ENCODE results near the gene APEX1.

APEX1 gene

DNA sequence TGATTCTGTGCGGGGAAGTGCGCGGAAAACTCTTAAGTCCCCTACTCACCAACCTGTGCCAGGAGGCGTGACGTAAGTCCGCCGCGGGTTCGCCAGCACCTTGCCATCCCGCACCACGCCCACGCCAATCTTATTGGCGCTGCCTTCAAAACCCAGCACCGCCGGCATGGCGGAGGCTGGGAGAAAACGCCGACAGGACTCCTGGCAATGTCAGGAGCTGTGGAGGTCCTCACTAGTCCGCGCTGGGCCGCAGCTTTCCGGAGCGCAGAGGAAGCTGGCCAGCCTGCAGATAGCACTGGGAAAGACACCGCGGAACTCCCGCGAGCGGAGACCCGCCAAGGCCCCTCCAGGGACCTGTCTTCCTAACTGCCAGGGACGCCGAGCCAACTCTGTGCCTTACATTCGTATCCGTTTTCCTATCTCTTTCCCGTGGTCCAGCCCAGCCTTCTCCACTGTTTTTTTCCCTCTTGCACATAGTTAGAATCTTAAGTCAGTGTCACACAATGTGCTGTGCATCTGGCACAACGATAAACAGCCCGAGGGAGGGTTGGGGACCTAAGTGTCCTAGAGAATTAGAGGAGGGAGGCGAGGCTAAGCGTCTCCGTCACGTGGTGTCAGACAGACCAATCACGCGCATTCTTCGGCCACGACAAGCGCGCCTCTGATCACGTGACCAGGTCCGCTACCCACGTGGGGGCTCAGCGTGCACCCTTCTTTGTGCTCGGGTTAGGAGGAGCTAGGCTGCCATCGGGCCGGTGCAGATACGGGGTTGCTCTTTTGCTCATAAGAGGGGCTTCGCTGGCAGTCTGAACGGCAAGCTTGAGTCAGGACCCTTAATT is at the start of gene APEX1, which contains the start of gene OSGEP:
TSS of gene APEX1 (plus strand) at position 711 of the 839 bp plus-strand sequence. CDS start 420 bp downstream, outside the sequence.
TSS of gene OSGEP (minus strand) at position 297 of the 839 bp plus-strand sequence. CDS start at position 168, 129 bp downstream.
- peak; percentile 99 for DNase-seq
- peak within 1 kb of the TSS; percentile 84 for H3K9ac ChIP-seq (ENCODE audit: low read depth, low read length)
- peaks cover 52% of the 10 kb centered on the region for H3K4me1 ChIP-seq (ENCODE audit: insufficient read depth, low read length)
- H4K20me1 ChIP-seq (ENCODE audit: insufficient read depth, low read length) = peaks cover 14% of the 10 kb centered on the region; the same call in 1 of the 2 replicates
- peak within 1 kb of the TSS; percentile 67 to 86 for H3K4me3 ChIP-seq (ENCODE audit: low read depth in 1 of 2, low read length in 2 of 2)
- peak; percentile 84 for ATAC-seq (ENCODE audit: insufficient read depth, low read depth)
- H3K27ac ChIP-seq (ENCODE audit: low read length) = peak within 1 kb of the TSS; percentile 99
- H2AFZ ChIP-seq (ENCODE audit: low read depth, low read length) = peak within 1 kb of the TSS; percentile 95
- TF ChIP-seq, protein P1, sequence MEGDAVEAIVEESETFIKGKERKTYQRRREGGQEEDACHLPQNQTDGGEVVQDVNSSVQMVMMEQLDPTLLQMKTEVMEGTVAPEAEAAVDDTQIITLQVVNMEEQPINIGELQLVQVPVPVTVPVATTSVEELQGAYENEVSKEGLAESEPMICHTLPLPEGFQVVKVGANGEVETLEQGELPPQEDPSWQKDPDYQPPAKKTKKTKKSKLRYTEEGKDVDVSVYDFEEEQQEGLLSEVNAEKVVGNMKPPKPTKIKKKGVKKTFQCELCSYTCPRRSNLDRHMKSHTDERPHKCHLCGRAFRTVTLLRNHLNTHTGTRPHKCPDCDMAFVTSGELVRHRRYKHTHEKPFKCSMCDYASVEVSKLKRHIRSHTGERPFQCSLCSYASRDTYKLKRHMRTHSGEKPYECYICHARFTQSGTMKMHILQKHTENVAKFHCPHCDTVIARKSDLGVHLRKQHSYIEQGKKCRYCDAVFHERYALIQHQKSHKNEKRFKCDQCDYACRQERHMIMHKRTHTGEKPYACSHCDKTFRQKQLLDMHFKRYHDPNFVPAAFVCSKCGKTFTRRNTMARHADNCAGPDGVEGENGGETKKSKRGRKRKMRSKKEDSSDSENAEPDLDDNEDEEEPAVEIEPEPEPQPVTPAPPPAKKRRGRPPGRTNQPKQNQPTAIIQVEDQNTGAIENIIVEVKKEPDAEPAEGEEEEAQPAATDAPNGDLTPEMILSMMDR (IDR thresholded peaks at IDR 0.05; ENCODE audit: borderline replicate concordance, extremely low read depth, low read length, poor library complexity, severe bottlenecking) = no peak
- TF ChIP-seq EZH2 (IDR thresholded peaks at IDR 0.05; ENCODE audit: borderline replicate concordance, low read depth, low read length, severe bottlenecking) = no peak
- H3K4me2 ChIP-seq (ENCODE audit: insufficient read depth, low read length) = peak within 1 kb of the TSS; percentile 88
- peaks cover 73% of the 10 kb centered on the region for H3K79me2 ChIP-seq (ENCODE audit: insufficient read depth, low read length)
- H3K27me3 ChIP-seq (ENCODE audit: insufficient read depth, low read length, poor library complexity) = no peaks in the 10 kb centered on the region
- peaks cover 71% of the 10 kb centered on the region for H3K36me3 ChIP-seq (ENCODE audit: insufficient read depth, low read length)
- no peaks in the 10 kb centered on the region for H3K9me3 ChIP-seq (ENCODE audit: insufficient read depth, low read length, severe bottlenecking)

DNA sequence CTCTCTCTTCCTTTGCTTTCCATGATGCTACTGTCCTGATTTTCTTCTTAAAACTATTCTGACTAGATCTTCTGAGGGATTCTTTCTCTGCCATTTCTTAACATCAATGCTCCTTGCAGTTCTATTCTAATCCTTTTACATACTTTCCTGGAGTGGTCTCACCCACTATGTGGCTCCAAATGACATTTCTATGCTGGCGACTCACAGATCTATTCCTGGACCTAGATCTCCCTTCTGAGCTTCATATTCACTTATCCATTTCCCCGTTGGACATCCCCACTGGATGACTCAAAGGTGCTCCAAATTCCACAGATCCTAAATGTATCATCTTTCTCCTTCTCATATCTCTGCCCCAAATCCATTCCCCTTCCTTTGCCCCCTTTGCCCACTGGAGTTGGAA is 45.8 kb upstream of the APEX1 start:
- Histone ChIP-seq H3K4me3 (ENCODE audit: low read depth in 1 of 2, low read length in 2 of 2) (no peak overlapping the region), H3K9ac (ENCODE audit: low read depth, low read length) (no peak overlapping the region), H3K4me2 (ENCODE audit: insufficient read depth, low read length) (no peak overlapping the region), H4K20me1 (ENCODE audit: insufficient read depth, low read length) (no peaks in the 10 kb centered on the region), H3K9me3 (ENCODE audit: insufficient read depth, low read length, severe bottlenecking) (no peaks in the 10 kb centered on the region), H3K27me3 (ENCODE audit: insufficient read depth, low read length, poor library complexity) (no peaks in the 10 kb centered on the region), H3K27ac (ENCODE audit: low read length) (no peak overlapping the region), H3K36me3 (ENCODE audit: insufficient read depth, low read length) (peaks cover 40% of the 10 kb centered on the region), H2AFZ (ENCODE audit: low read depth, low read length) (no peak overlapping the region), H3K4me1 (ENCODE audit: insufficient read depth, low read length) (peaks cover 25% of the 10 kb centered on the region), H3K79me2 (ENCODE audit: insufficient read depth, low read length) (peaks cover 10% of the 10 kb centered on the region)
- TF ChIP-seq EZH2 (IDR thresholded peaks at IDR 0.05; ENCODE audit: borderline replicate concordance, low read depth, low read length, severe bottlenecking) = no peak
- TF ChIP-seq, protein P1 (IDR thresholded peaks at IDR 0.05; ENCODE audit: borderline replicate concordance, extremely low read depth, low read length, poor library complexity, severe bottlenecking) = no peak
- no peak for ATAC-seq (ENCODE audit: insufficient read depth, low read depth)
- no peak for DNase-seq

- H4K20me1 ChIP-seq (ENCODE audit: insufficient read depth, low read length) = no peaks in the 10 kb centered on the region
- H3K4me1 ChIP-seq (ENCODE audit: insufficient read depth, low read length) = peaks cover 38% of the 10 kb centered on the region
- H2AFZ ChIP-seq (ENCODE audit: low read depth, low read length) = peak overlapping the region; percentile 97
- peaks cover 10% of the 10 kb centered on the region for H3K79me2 ChIP-seq (ENCODE audit: insufficient read depth, low read length)
- no peak for DNase-seq
- peak overlapping the region; percentile 29; the same call in 1 of the 2 replicates for H3K27ac ChIP-seq (ENCODE audit: low read length)
- H3K4me2 ChIP-seq (ENCODE audit: insufficient read depth, low read length) = peak overlapping the region; percentile 84
- H3K9me3 ChIP-seq (ENCODE audit: insufficient read depth, low read length, severe bottlenecking) = no peaks in the 10 kb centered on the region
- H3K27me3 ChIP-seq (ENCODE audit: insufficient read depth, low read length, poor library complexity) = no peaks in the 10 kb centered on the region
- peak overlapping the region; percentile 84 for H3K9ac ChIP-seq (ENCODE audit: low read depth, low read length)
- no peak for ATAC-seq (ENCODE audit: insufficient read depth, low read depth)
- peak overlapping the region; percentile 59 to 98; a peak in 3 of 4 replicates for H3K4me3 ChIP-seq (ENCODE audit: low read depth in 1 of 2, low read length in 2 of 2)
- peaks cover 11% of the 10 kb centered on the region for H3K36me3 ChIP-seq (ENCODE audit: insufficient read depth, low read length)
- TF ChIP-seq, protein P1 (IDR thresholded peaks at IDR 0.05; ENCODE audit: borderline replicate concordance, extremely low read depth, low read length, poor library complexity, severe bottlenecking) = no peak
- TF ChIP-seq EZH2 (IDR thresholded peaks at IDR 0.05; ENCODE audit: borderline replicate concordance, low read depth, low read length, severe bottlenecking) = no peak
These were observed 42.6 kb upstream of the APEX1 start for GRCh38 chr14:20412411-20412810.
